Large intestine (tissue), 12 donors: ENCODE data around the gene DAB2IP. TPM values are rescaled to one million over a fixed set of nuclear protein-coding genes. Genes with fewer than 3 reads are reported as not detected.

Experiments
- DNase-seq, 2 donors: peaks; one replicate each; pipeline versions ENCODE4 v3.0.0 to v3.0.0-alpha.2; 2013
- H3K27ac ChIP-seq: one replicate; pipeline ENCODE4 v1.5.1; 2013; ENCODE audit warnings: low read length
- H3K27me3 ChIP-seq: 2 replicates; pipeline ENCODE4 v1.6.1; 2013; ENCODE audit warnings: low read length; ENCODE audit not compliant: control insufficient read depth, insufficient read depth
- H3K36me3 ChIP-seq: 2 replicates; pipeline ENCODE4 v1.6.1; 2013; ENCODE audit warnings: low read length; ENCODE audit not compliant: control insufficient read depth, insufficient read depth
- H3K4me1 ChIP-seq: one replicate; pipeline ENCODE4 v1.6.1; 2013; ENCODE audit warnings: low read length; ENCODE audit not compliant: control insufficient read depth, insufficient read depth
- H3K4me3 ChIP-seq: one replicate; pipeline ENCODE4 v1.5.1; 2013; ENCODE audit warnings: low read length
- H3K9me3 ChIP-seq: one replicate; pipeline ENCODE4 v1.6.1; 2013; ENCODE audit warnings: mild to moderate bottlenecking, low read depth, low read length, moderate library complexity; ENCODE audit not compliant: control insufficient read depth
- WGBS: methylation state at CpG from one replicate; pipeline ENCODE4 v1.1.5; 2013; ENCODE audit warnings: low lambda C conversion rate; ENCODE audit not compliant: insufficient coverage; 5-methylcytosine and 5-hydroxymethylcytosine counted together
- long read RNA-seq, 11 donors: transcript quantifications; one replicate each; lab custom pipeline, GENCODE V29; 2026
- polyA plus RNA-seq: library from polyadenylated mRNA; unstranded; fragments of 120-200 nt; gene quantifications from one replicate; pipeline ENCODE4 v1.2.1, GENCODE V29; 2013

DAB2IP gene
- 33.0 TPM for polyA plus RNA-seq
- long read RNA-seq, donor 1, result 0 reads
- long read RNA-seq, donor 2, partial matches to known transcripts, result 7 of 8 reads
- long read RNA-seq, donor 2, other reads (novel, unspliced or antisense), result 0 of 8 reads
- long read RNA-seq, donor 3, result 0 reads
- long read RNA-seq, donor 4, result 0 reads
- long read RNA-seq, donor 5, result 0 reads
- long read RNA-seq, donor 6, partial matches to known transcripts, result 9 of 10 reads
- long read RNA-seq, donor 6, other reads (novel, unspliced or antisense), result 0 of 10 reads
- long read RNA-seq, donor 7, partial matches to known transcripts, result 0 of 1 reads
- long read RNA-seq, donor 7, other reads (novel, unspliced or antisense), result 0 of 1 reads
- long read RNA-seq, donor 8, partial matches to known transcripts, result 37 of 37 reads
- long read RNA-seq, donor 8, other reads (novel, unspliced or antisense), result 0 of 37 reads
- long read RNA-seq, donor 9, full-length matches to known transcripts, result 2 of 2 reads
- long read RNA-seq, donor 9, partial matches to known transcripts, result 0 of 2 reads
- long read RNA-seq, donor 9, other reads (novel, unspliced or antisense), result 0 of 2 reads
- long read RNA-seq, donor 10, full-length matches to known transcripts, result 1 of 1 reads
- long read RNA-seq, donor 10, partial matches to known transcripts, result 0 of 1 reads
- long read RNA-seq, donor 10, other reads (novel, unspliced or antisense), result 0 of 1 reads
- long read RNA-seq, donor 11, result 0 reads

GRCh38 chr9:121651295-121652020, at the start of gene DAB2IP:
TSS of gene DAB2IP (plus strand) at chr9:121651634. CDS start at chr9:121651776, 142 bp downstream.
- H3K4me3 ChIP-seq, result peak within 1 kb of the TSS; percentile 90
- WGBS, result no CpG with 5 or more reads among the region's 79 CpGs
- H3K27ac ChIP-seq, result peak within 1 kb of the TSS; percentile 89
- peaks cover 3% of the 10 kb centered on the region for H3K36me3 ChIP-seq
- no peaks in the 10 kb centered on the region for H3K9me3 ChIP-seq
- no peaks in the 10 kb centered on the region for H3K27me3 ChIP-seq
- H3K4me1 ChIP-seq, result peaks cover 44% of the 10 kb centered on the region
- DNase-seq, result peak; percentile 61 to 88

DNA sequence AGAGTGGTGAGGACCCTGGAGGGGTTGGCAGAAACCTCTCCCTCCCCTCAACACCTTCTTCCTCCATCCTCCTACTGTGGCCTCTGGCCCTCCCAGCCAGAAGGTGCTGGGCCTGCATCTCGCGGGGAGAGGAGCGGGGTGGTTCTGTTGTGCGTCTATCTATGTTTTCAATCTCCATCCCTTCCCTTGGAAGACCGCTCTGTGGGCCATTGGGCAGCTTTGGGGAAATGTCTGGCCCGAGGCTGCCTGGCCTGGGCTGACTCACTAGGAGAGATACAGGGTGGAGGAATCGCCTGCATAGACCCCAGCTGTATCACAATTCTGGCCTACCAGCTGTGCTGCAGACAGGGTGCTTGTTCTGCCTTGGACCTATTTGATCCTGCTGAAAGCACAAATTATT, 48.4 kb upstream of the DAB2IP start:
- no peak for DNase-seq
- peaks cover 21% of the 10 kb centered on the region for H3K4me1 ChIP-seq
- no peaks in the 10 kb centered on the region for H3K9me3 ChIP-seq
- no peak overlapping the region for H3K4me3 ChIP-seq
- H3K27ac ChIP-seq, result no peak overlapping the region
- H3K36me3 ChIP-seq, result no peaks in the 10 kb centered on the region
- peaks cover 22% of the 10 kb centered on the region for H3K27me3 ChIP-seq
- WGBS, result no CpG with 5 or more reads among the region's 7 CpGs

- peaks cover 15% of the 10 kb centered on the region for H3K27me3 ChIP-seq
Measured at GRCh38 chr9:121604242-121604641, 47.2 kb upstream of the DAB2IP start.

DNA sequence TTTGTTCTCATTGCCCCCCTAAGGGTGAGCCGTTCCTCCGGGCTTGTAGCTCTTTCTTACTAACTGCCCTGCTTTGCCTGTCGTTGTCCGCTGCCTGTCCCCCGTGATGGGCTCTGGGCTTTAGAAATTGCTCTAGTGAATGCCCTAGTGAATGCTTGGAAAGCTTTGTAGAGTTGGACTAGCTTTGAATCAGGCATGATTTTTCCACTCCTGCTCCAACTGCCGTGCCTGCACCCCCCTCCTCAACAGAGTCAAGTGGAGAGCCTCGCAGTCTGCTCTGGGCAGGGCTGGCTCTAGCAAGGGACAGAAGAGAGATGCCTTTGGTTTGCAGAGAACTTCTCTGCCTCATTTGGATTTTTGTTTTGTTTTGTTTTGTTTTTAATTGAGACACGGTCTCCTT, 46.8 kb upstream of the DAB2IP start:
- Histone ChIP-seq H3K4me3 (no peak overlapping the region), H3K4me1 (peaks cover 13% of the 10 kb centered on the region), H3K27ac (no peak overlapping the region), H3K9me3 (no peaks in the 10 kb centered on the region), H3K27me3 (peaks cover 14% of the 10 kb centered on the region), H3K36me3 (no peaks in the 10 kb centered on the region)
- no peak for DNase-seq
- no CpG with 5 or more reads among the region's 8 CpGs for WGBS

More at GRCh38 chr9:121604242-121604641, 47.2 kb upstream of the DAB2IP start:
- H3K36me3 ChIP-seq, result no peaks in the 10 kb centered on the region
- peaks cover 15% of the 10 kb centered on the region for H3K4me1 ChIP-seq
- no peak overlapping the region for H3K27ac ChIP-seq
- no peaks in the 10 kb centered on the region for H3K9me3 ChIP-seq
- no peak overlapping the region for H3K4me3 ChIP-seq
- peak in 1 of 2 donors; percentile 46 for DNase-seq
- no CpG with 5 or more reads among the region's 4 CpGs for WGBS

- peaks cover 12% of the 10 kb centered on the region for H3K4me1 ChIP-seq
- H3K4me3 ChIP-seq, result no peak overlapping the region
- no CpG with 5 or more reads among the region's 10 CpGs for WGBS
- H3K27ac ChIP-seq, result no peak overlapping the region
- H3K9me3 ChIP-seq, result no peaks in the 10 kb centered on the region
- no peak for DNase-seq
- no peaks in the 10 kb centered on the region for H3K36me3 ChIP-seq
- no peaks in the 10 kb centered on the region for H3K27me3 ChIP-seq
Measured at GRCh38 chr9:121607434-121608167, 43.8 kb upstream of the DAB2IP start.

- no peaks in the 10 kb centered on the region for H3K27me3 ChIP-seq
- H3K4me1 ChIP-seq, result peaks cover 19% of the 10 kb centered on the region
- no peaks in the 10 kb centered on the region for H3K36me3 ChIP-seq
- WGBS, result 86% methylated on average over 1 of the region's 10 CpGs
- H3K27ac ChIP-seq, result no peak overlapping the region
- H3K4me3 ChIP-seq, result no peak overlapping the region
- no peaks in the 10 kb centered on the region for H3K9me3 ChIP-seq
- no peak for DNase-seq
Measured at GRCh38 chr9:121608168-121608853, 43.1 kb upstream of the DAB2IP start.

- DNase-seq, result peak; percentile 71 to 88
- Histone ChIP-seq H3K9me3 (no peaks in the 10 kb centered on the region), H3K4me3 (no peak overlapping the region), H3K4me1 (peaks cover 16% of the 10 kb centered on the region), H3K27me3 (no peaks in the 10 kb centered on the region), H3K36me3 (no peaks in the 10 kb centered on the region), H3K27ac (peak overlapping the region; percentile 6)
- no CpG with 5 or more reads among the region's 6 CpGs for WGBS
Measured at GRCh38 chr9:121609822-121610637, 41.4 kb upstream of the DAB2IP start.

GRCh38 chr9:121610638-121610953, 40.8 kb upstream of the DAB2IP start:
- H3K36me3 ChIP-seq, result no peaks in the 10 kb centered on the region
- H3K27me3 ChIP-seq, result no peaks in the 10 kb centered on the region
- no peak for DNase-seq
- H3K9me3 ChIP-seq, result no peaks in the 10 kb centered on the region
- peaks cover 16% of the 10 kb centered on the region for H3K4me1 ChIP-seq
- no peak overlapping the region for H3K27ac ChIP-seq
- no CpG with 5 or more reads among the region's 9 CpGs for WGBS
- H3K4me3 ChIP-seq, result no peak overlapping the region

- Histone ChIP-seq H3K27me3 (no peaks in the 10 kb centered on the region), H3K36me3 (no peaks in the 10 kb centered on the region), H3K9me3 (no peaks in the 10 kb centered on the region), H3K27ac (peak overlapping the region; percentile 19), H3K4me3 (no peak overlapping the region), H3K4me1 (peaks cover 16% of the 10 kb centered on the region)
- peak; percentile 66 to 89 for DNase-seq
- no CpG with 5 or more reads among the region's 9 CpGs for WGBS
Measured at GRCh38 chr9:121612511-121612998, 38.9 kb upstream of the DAB2IP start.
